Nephron progenitor cell (in vitro differentiated cells): ENCODE data around the gene TOE1.

Experiments used
- DNase-seq: peaks from one replicate; pipeline ENCODE4 v3.0.0; 2021
- H3K27ac Mint-ChIP-seq: 2 replicates; pipeline ENCODE4 v1.8.0; 2021; ENCODE audit warnings: mild to moderate bottlenecking, moderate library complexity, mixed read lengths
- H3K27me3 Mint-ChIP-seq: 2 replicates; pipeline ENCODE4 v1.8.0; 2021; ENCODE audit warnings: mild to moderate bottlenecking, low read depth, mixed read lengths; ENCODE audit not compliant: poor library complexity
- H3K36me3 Mint-ChIP-seq: 2 replicates; pipeline ENCODE4 v1.8.0; 2021; ENCODE audit warnings: low read depth, mixed read lengths
- H3K4me1 Mint-ChIP-seq: 2 replicates; pipeline ENCODE4 v1.8.0; 2021; ENCODE audit warnings: mixed read lengths
- H3K4me3 Mint-ChIP-seq: 2 replicates; pipeline ENCODE4 v1.8.0; 2021; ENCODE audit warnings: mild to moderate bottlenecking, moderate library complexity, mixed read lengths
- H3K9me3 Mint-ChIP-seq: 2 replicates; pipeline ENCODE4 v1.8.0; 2021; ENCODE audit warnings: mild to moderate bottlenecking, moderate library complexity, mixed read lengths
- TF ChIP-seq, protein P1 (sequence below): fragments of 200-600 bp; sonication (generic); IDR thresholded peaks from 2 replicates; pipeline ENCODE4 v1.5.0; 2021; ENCODE audit warnings: antibody characterized with exemption

Gene TOE1

DNA sequence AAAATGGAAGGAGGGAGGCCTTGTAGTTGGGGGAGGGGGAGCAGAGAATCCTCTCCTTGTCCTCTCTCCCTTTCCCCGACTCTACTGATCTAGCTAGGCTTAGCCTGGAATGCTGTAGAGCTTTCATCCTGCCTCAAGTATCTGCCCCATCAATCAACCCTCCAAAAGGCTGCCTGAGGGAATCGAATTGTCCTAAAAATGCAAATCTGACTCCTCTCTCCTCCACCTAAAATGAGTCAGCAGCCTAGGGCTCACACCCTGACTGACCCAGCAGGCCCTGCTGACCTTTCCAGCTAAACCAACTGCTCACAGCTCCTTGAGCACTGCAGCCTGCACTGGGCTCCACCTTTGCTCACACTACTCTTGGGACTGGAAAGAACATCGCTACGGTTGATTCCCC, 10.5 kb upstream of the TOE1 start:
- peaks cover 44% of the 10 kb centered on the region for H3K4me1 Mint-ChIP-seq
- DNase-seq, result no peak
- peak overlapping the region; percentile 96 for H3K27ac Mint-ChIP-seq
- H3K4me3 Mint-ChIP-seq, result peak overlapping the region; percentile 33
- TF ChIP-seq, protein P1, sequence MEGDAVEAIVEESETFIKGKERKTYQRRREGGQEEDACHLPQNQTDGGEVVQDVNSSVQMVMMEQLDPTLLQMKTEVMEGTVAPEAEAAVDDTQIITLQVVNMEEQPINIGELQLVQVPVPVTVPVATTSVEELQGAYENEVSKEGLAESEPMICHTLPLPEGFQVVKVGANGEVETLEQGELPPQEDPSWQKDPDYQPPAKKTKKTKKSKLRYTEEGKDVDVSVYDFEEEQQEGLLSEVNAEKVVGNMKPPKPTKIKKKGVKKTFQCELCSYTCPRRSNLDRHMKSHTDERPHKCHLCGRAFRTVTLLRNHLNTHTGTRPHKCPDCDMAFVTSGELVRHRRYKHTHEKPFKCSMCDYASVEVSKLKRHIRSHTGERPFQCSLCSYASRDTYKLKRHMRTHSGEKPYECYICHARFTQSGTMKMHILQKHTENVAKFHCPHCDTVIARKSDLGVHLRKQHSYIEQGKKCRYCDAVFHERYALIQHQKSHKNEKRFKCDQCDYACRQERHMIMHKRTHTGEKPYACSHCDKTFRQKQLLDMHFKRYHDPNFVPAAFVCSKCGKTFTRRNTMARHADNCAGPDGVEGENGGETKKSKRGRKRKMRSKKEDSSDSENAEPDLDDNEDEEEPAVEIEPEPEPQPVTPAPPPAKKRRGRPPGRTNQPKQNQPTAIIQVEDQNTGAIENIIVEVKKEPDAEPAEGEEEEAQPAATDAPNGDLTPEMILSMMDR, result no peak
- H3K27me3 Mint-ChIP-seq, result no peaks in the 10 kb centered on the region
- peaks cover 36% of the 10 kb centered on the region for H3K36me3 Mint-ChIP-seq
- peaks cover 9% of the 10 kb centered on the region for H3K9me3 Mint-ChIP-seq

DNA sequence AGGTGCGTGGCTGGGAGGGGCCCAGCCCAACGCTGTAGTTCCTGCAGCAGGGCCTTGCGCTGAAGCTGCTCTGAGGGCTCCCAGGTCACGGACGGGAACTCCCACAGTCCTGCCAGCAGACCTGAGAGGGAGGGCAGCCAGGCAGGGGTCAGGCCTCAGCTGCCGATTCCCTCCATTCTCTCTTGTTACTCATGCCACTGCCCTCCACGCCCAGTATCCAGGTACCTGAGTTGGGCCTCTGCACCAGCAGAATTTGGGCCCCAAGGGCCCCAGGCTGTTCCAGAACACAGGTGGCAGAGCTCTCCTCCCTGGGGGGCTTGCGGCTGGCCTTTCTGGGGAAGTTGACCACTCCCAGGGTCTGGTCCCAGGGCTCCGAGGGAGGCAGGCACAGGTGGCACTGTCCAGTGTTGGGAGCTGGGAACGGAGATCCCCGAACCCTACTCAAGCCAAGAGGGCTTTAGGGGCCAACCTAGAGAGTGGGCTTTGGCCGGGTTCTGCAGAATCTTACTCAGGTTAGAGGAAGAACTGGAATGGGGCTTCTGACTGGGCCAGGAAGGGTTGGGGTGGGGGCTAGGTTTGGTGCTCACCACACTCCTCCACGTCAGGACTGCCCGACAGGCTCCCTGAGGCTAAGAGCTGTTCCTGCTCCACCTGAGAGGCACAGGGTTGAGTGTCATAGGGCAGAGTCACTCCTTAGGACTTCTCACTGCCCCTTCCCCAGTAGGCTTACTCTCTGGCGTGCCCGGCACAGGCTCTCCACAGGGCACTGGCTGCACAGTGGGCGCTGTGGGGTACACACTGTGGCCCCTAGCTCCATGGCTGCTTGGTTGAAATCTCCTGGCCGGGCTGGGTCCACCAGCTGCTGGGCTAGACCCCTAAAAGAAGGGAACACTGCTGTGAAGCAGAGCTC, 8.3 kb upstream of the TOE1 start:
- TF ChIP-seq, protein P1, result no peak
- Mint-ChIP-seq H3K27ac (no peak overlapping the region), H3K9me3 (no peaks in the 10 kb centered on the region), H3K36me3 (peaks cover 20% of the 10 kb centered on the region), H3K4me1 (peaks cover 41% of the 10 kb centered on the region), H3K27me3 (no peaks in the 10 kb centered on the region), H3K4me3 (no peak overlapping the region)
- no peak for DNase-seq

DNA sequence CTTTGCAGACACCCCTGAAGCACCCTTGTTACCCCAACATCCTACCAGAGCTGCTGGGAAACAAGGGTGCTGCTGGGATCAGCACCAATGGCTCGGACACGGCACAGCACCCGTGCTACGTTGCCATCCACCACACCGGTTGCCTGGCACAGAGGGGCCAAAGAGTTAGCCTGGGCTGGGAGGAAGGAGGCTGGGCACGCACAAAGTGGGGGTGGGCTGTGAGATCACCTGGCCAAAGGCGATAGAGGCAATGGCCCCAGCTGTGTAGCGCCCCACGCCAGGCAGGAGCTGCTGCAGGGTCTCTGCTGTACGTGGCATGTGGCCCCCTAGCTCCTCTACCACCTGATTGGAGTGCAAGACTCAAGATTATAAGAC, 7.6 kb upstream of the TOE1 start:
- Mint-ChIP-seq H3K4me3 (no peak overlapping the region), H3K36me3 (peaks cover 20% of the 10 kb centered on the region), H3K27me3 (no peaks in the 10 kb centered on the region), H3K27ac (no peak overlapping the region), H3K4me1 (peaks cover 47% of the 10 kb centered on the region), H3K9me3 (no peaks in the 10 kb centered on the region)
- DNase-seq, result no peak
- TF ChIP-seq, protein P1, result no peak

DNA sequence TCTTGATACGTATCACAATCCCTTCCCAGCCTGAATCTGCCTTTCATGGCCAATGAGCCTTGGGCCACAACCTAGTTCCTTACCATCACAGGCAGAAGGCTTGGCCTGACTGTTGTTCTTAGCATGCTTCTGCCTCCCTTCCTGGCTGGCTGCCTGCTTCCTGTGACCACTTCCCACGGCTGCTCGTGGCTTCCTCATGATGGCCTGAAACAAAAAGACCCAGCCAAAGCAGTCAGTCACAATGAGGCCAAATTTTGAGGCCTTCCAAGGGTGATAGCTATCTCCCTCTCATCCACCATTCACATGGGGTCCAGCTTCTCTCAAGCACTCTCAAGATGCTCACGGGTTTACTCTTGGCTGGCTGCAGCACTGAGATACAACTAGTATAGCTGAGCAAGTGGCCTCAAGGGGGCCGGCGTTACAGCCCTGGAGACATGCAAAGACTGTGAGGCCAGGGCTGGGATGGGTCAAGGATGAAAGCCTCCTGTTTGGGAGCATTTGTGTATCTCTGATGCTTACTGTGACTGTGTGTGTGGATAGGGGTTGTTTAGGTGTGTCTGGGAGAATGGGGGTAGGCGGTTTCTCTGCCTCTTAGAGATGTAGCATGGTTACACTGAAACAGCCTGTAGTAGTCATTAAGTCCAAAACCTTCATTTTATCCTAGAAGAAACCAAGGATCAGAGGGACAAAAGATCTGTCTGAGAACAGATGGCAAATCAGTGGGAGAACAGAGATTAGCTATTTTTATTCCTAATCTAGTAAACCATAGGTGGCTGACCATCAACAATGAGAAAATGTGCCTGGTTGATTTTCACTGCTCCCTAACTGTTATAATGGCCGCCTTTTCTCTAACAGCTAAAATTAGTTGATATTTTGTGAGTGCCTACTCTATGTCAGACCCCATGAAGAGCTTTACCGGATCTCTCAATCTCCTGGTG, 5.4 kb upstream of the TOE1 start:
- Mint-ChIP-seq H3K27ac (peak overlapping the region; percentile 19), H3K4me1 (peaks cover 50% of the 10 kb centered on the region), H3K27me3 (peaks cover 5% of the 10 kb centered on the region), H3K36me3 (peaks cover 27% of the 10 kb centered on the region), H3K4me3 (no peak overlapping the region), H3K9me3 (no peaks in the 10 kb centered on the region)
- TF ChIP-seq, protein P1, result no peak
- DNase-seq, result no peak

DNA sequence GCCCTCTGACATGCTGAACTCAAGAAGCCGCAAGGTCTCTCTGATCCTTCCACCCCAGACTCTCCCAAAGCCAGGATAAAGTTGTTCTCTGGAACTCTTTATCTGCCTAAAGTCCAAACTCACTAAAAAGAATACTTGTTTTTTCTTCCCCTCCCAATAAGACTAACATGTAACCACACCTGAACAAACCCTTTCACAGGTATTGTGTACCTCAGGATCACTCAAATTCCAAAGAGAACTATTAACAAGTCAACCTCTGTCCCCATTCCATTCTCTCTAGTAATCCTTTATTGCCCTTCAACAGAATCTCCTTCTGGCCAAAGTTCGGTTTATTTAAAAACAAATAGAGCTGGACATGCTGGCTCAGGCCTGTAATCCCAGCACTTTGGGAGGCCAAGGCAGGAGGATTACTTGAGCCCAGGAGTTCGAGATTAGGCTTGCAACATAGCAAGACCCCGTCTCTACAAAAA, 4.1 kb upstream of the TOE1 start:
- TF ChIP-seq, protein P1, result no peak
- Mint-ChIP-seq H3K36me3 (peaks cover 15% of the 10 kb centered on the region), H3K9me3 (no peaks in the 10 kb centered on the region), H3K27me3 (peaks cover 5% of the 10 kb centered on the region), H3K4me3 (no peak overlapping the region), H3K4me1 (peaks cover 58% of the 10 kb centered on the region), H3K27ac (peak overlapping the region; percentile 11)
- no peak for DNase-seq
